Mononuclear cell (primary cell): ENCODE data around the gene ENG. TPM values are rescaled to one million over a fixed set of nuclear protein-coding genes. Genes with fewer than 3 reads are reported as not detected.
"Not testable (repeated sequence)": the region's sequence is repeated elsewhere in the genome, so short reads cannot be mapped to it uniquely, and the experiment has no call there.

Experiments
- H3K27me3 ChIP-seq: 2 replicates; pipeline ENCODE4 v1.6.0; 2011; ENCODE audit warnings: low read length, control low read depth; ENCODE audit not compliant: insufficient read depth
- H3K4me1 ChIP-seq: 2 replicates; pipeline ENCODE4 v1.5.1; 2011; ENCODE audit warnings: mild to moderate bottlenecking, low read length, control low read depth; ENCODE audit not compliant: insufficient read depth
- H3K4me3 ChIP-seq: 2 replicates; pipeline ENCODE4 v1.5.1; 2011; ENCODE audit warnings: mild to moderate bottlenecking, low read length, moderate library complexity
- H3K9me3 ChIP-seq: 2 replicates; pipeline ENCODE4 v1.5.1; 2011; ENCODE audit warnings: low read depth, mild to moderate bottlenecking, control low read depth, low read length
- total RNA-seq: library from RNA; depleted of rRNA; stranded (reverse); fragments of >200 nt; gene quantifications from one replicate; pipeline ENCODE4 v1.2.3, GENCODE V29; 2012

The ENG gene
- total RNA-seq, 1 donor, result 3.8 TPM

GRCh38 chr9:127845619-127846018 lies 8.8 kb downstream of the ENG start:
- not testable (repeated sequence) for H3K9me3 ChIP-seq, H3K27me3 ChIP-seq, H3K4me3 ChIP-seq, H3K4me1 ChIP-seq

GRCh38 chr9:127844821-127845359 lies 9.6 kb downstream of the ENG start:
- Histone ChIP-seq H3K27me3 (no peaks in the 10 kb centered on the region), H3K9me3 (no peaks in the 10 kb centered on the region), H3K4me1 (no peaks in the 10 kb centered on the region), H3K4me3 (no peak overlapping the region)

DNA sequence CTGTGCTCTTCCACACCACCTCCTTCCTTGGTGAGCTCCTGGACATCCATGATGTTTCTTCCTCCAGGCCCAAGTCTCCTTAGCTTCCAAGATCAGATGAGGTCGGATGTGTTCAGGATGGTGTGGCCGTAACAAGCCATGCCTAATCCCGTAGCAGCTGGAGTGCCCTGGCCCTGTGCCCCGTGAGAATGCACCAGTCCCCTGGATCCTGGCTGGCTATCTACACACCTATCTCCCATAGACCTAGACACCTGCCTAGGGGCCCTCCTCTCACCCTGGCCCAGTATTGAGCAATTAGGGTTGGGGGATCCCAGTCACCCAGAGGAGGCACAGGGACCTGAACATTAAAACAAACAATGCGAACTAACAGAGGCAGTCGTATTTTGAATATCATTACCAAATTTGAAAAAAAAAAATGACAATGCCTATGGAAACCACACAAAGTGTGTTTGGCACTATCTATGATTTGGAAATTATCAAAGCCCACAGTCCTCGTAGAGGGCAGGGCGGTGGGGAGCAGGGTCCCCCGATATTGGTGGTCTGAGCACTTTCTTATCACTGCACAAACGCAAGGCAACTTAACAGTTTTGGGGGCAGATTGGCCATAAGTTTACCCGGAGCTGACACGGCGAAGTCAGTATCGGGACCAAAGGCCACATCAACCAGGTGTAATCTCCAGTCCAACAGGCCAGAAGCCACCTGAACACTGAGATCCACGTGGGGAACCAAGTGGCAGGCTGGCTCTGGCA lies 13.2 kb downstream of the ENG start:
- peaks cover 3% of the 10 kb centered on the region for H3K4me1 ChIP-seq
- H3K9me3 ChIP-seq, result no peaks in the 10 kb centered on the region
- no peaks in the 10 kb centered on the region for H3K27me3 ChIP-seq
- H3K4me3 ChIP-seq, result no peak overlapping the region

- no peak overlapping the region for H3K4me3 ChIP-seq
Measured at GRCh38 chr9:127838375-127839078, 15.9 kb downstream of the ENG start.

GRCh38 chr9:127837346-127837745 lies 17.1 kb downstream of the ENG start:
- Histone ChIP-seq H3K9me3 (no peaks in the 10 kb centered on the region), H3K27me3 (no peaks in the 10 kb centered on the region), H3K4me3 (no peak overlapping the region), H3K4me1 (peaks cover 23% of the 10 kb centered on the region)

More at GRCh38 chr9:127838375-127839078, 15.9 kb downstream of the ENG start:
- Histone ChIP-seq H3K27me3 (no peaks in the 10 kb centered on the region), H3K9me3 (no peaks in the 10 kb centered on the region), H3K4me1 (peaks cover 16% of the 10 kb centered on the region)

DNA sequence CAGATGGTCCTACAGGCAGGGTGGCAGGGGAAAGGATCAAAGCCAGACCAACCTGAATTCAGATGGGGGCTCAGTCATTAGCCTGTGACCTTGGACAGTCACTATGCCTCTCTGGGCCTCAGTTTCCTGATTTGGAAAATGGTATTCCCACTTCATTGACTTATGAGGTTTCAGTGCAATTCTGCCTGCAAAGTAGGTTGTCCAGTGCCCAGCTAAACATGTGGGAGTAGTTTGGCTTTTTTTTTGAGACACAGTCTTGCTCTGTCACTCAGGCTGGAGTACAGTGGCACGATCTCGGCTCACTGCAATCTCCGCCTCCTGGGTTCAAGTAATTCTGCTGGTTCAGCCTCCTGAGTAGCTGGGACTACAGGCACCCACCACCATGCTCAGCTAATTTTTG lies 17.9 kb downstream of the ENG start:
- H3K4me3 ChIP-seq, H3K9me3 ChIP-seq, H3K27me3 ChIP-seq: not testable (repeated sequence)
- peaks cover 23% of the 10 kb centered on the region for H3K4me1 ChIP-seq

- Histone ChIP-seq H3K4me1 (peaks cover 23% of the 10 kb centered on the region), H3K9me3 (no peaks in the 10 kb centered on the region), H3K4me3 (no peak overlapping the region), H3K27me3 (no peaks in the 10 kb centered on the region)
Measured at GRCh38 chr9:127835991-127836516, 18.4 kb downstream of the ENG start.

DNA sequence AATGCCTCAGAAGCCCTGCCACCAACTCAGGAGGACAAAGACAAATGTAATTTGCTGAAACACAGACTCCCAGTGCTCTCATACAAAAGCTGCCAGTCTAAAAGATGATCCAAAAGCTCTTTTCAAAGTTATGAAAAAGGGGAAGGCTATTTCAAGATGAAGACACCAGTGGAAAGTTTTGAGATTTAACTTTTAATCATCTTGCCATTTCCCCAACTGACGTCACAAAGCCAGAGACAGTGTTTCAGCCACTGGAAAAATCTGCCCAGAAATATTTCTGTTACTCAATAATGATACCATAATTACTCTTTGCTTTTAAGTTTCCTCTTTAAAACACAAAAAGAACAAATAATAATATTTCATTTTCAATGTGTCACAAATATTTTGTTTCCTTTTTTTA lies 20.9 kb downstream of the ENG start:
- H3K9me3 ChIP-seq, result no peaks in the 10 kb centered on the region
- H3K27me3 ChIP-seq, result no peaks in the 10 kb centered on the region
- H3K4me1 ChIP-seq, result peaks cover 27% of the 10 kb centered on the region
- H3K4me3 ChIP-seq, result no peak overlapping the region

- Histone ChIP-seq H3K9me3 (no peaks in the 10 kb centered on the region), H3K27me3 (no peaks in the 10 kb centered on the region), H3K4me1 (peaks cover 32% of the 10 kb centered on the region), H3K4me3 (no peak overlapping the region)
Measured at GRCh38 chr9:127832248-127832647, 22.2 kb downstream of the ENG start.

- Histone ChIP-seq H3K27me3 (no peaks in the 10 kb centered on the region), H3K9me3 (no peaks in the 10 kb centered on the region), H3K4me1 (peaks cover 16% of the 10 kb centered on the region), H3K4me3 (no peak overlapping the region)
Measured at GRCh38 chr9:127829205-127829906, 25.1 kb downstream of the ENG start.

DNA sequence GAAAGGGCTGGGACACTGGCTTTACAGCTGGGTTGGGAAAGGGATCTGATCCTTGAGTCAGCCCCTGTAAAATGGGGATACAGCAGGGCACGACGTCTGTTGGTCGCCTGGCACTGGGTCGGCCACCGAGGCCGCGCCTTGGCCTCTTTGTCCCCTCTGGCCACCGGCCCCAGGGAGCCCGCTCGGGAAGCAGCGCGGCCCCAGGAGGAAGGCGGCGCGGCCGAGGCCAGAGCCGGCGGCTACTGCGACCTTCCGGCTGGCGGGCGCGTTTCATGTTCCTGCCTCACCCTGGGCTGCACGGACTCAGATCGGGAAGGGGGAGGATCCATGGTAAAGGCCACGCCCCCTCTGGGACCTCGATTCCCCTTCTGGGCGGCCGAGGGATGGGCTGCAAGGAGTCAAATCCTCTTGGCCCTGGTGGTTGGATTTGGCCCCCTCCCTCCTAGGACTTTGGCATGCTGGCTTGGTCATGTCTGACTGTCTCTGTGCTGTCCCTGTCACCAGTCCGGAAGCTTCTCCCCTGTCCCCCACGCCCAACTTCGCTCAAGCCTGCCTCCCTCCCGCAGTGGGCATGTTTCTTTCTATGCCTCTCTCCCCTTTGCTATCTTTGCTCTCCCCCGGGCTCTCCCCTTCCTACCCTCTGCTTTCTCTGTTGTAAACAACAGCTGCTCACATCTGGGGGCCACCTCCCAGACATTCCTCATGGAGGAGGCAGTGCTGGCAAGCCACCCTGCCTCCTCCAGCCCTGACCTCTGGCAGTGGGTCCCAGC lies 26.0 kb downstream of the ENG start:
- H3K4me3 ChIP-seq, result no peak overlapping the region
- H3K27me3 ChIP-seq, result no peaks in the 10 kb centered on the region
- H3K4me1 ChIP-seq, result peaks cover 15% of the 10 kb centered on the region
- H3K9me3 ChIP-seq, result no peaks in the 10 kb centered on the region

GRCh38 chr9:127826253-127826913 lies 28.1 kb downstream of the ENG start:
- H3K27me3 ChIP-seq, result no peaks in the 10 kb centered on the region
- no peak overlapping the region for H3K4me3 ChIP-seq
- H3K4me1 ChIP-seq, result peaks cover 9% of the 10 kb centered on the region
- no peaks in the 10 kb centered on the region for H3K9me3 ChIP-seq

GRCh38 chr9:127825319-127826051 lies 29.0 kb downstream of the ENG start:
- H3K27me3 ChIP-seq, result no peaks in the 10 kb centered on the region
- no peak overlapping the region for H3K4me3 ChIP-seq
- H3K4me1 ChIP-seq, result peaks cover 9% of the 10 kb centered on the region
- H3K9me3 ChIP-seq, result no peaks in the 10 kb centered on the region
